C4-2B (cell line): Measurements from ENCODE around the gene ATP2B3.

Source experiments
- H3K27ac ChIP-seq: fragments of 450-650 bp; 2 replicates; pipeline ENCODE4 v1.5.1; 2017
- ZFX ChIP-seq: fragments of 450-650 bp; IDR thresholded peaks from 2 replicates; pipeline ENCODE4 v1.6.1; 2017
- TF ChIP-seq, protein P1 (sequence below): fragments of 450-650 bp; conservative IDR thresholded peaks from 2 replicates; pipeline ENCODE4 v1.5.1; 2017; ENCODE audit warnings: mild to moderate bottlenecking

The ATP2B3 gene

GRCh38 chrX:153583433-153583832 is 66.0 kb downstream of the ATP2B3 start:
- H3K27ac ChIP-seq, result no peak overlapping the region

GRCh38 chrX:153585827-153586226 is 68.4 kb downstream of the ATP2B3 start:
- H3K27ac ChIP-seq, result no peak overlapping the region
- TF ChIP-seq ZFX, result no peak
- TF ChIP-seq, protein P1, sequence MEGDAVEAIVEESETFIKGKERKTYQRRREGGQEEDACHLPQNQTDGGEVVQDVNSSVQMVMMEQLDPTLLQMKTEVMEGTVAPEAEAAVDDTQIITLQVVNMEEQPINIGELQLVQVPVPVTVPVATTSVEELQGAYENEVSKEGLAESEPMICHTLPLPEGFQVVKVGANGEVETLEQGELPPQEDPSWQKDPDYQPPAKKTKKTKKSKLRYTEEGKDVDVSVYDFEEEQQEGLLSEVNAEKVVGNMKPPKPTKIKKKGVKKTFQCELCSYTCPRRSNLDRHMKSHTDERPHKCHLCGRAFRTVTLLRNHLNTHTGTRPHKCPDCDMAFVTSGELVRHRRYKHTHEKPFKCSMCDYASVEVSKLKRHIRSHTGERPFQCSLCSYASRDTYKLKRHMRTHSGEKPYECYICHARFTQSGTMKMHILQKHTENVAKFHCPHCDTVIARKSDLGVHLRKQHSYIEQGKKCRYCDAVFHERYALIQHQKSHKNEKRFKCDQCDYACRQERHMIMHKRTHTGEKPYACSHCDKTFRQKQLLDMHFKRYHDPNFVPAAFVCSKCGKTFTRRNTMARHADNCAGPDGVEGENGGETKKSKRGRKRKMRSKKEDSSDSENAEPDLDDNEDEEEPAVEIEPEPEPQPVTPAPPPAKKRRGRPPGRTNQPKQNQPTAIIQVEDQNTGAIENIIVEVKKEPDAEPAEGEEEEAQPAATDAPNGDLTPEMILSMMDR, result no peak

More at GRCh38 chrX:153583433-153583832, 66.0 kb downstream of the ATP2B3 start:
- no peak for TF ChIP-seq ZFX
- TF ChIP-seq, protein P1, result no peak

GRCh38 chrX:153587342-153587741 is 69.9 kb downstream of the ATP2B3 start:
- H3K27ac ChIP-seq, result no peak overlapping the region
- TF ChIP-seq, protein P1, result no peak
- no peak for TF ChIP-seq ZFX

DNA sequence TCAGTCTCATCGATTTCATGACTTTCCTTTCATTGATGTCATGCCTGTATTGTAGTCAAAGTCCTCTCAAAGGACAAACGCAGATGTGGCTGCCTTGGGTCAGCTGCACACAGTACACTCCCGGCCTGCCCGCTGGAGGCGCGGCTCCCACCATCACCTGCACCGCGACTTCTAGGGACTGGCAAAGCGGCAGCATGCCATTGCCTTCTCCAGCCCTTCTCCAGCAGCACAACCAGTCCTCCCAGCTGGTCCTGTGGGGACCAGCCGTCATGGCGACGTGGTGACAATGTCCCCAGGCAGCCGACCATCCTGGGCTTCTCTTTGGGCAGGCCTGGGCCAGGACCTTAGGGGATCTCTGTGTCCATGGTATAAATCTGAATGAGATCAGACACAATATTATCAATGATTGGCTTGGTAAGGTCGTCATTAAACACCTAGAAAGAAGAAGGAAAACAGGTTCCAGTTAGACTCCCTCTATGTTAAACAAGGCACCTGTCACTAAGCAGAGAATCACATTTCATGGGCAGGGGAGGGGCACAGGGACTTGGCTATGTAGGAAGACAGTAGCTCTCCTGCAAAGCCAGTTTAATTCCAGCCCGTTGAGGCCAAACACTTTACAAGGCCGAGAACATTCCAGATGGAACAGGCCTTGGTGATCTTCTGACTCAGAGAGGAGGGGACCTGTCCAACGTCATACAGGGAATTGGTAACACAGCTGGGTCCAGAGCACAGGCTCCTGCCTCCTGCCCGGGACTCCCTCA is 70.8 kb downstream of the ATP2B3 start:
- no peak overlapping the region for H3K27ac ChIP-seq
- TF ChIP-seq, protein P1, result no peak
- no peak for TF ChIP-seq ZFX

GRCh38 chrX:153588782-153589446 is 71.5 kb downstream of the ATP2B3 start:
- TF ChIP-seq, protein P1, result no peak
- TF ChIP-seq ZFX, result no peak
- no peak overlapping the region for H3K27ac ChIP-seq

GRCh38 chrX:153590961-153591956 is 73.8 kb downstream of the ATP2B3 start:
- H3K27ac ChIP-seq, result no peak overlapping the region
- no peak for TF ChIP-seq ZFX
- TF ChIP-seq, protein P1, result no peak
